Measurements from ENCODE around the gene MYH8.

DNA sequence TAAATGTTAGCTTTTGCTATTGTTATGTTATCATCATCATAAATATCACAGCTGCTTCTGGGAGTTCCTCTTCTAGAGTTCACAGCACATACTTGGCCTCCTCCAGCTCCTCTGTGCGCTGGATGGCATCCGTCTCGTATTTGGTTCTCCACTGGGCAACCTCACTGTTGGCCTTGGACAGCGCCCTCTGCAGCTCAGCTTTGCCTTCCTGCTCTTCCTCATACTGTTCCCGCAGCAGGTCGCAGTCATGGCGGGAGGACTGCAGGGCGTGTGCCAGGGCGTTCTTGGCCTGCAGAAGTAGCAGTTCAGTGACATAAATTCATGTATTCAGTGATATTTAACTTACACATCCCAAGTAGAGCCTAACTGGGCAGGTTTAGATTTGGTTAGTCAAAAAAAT, 23.4 kb downstream of the MYH8 start:
- TF ChIP-seq, protein P1, sequence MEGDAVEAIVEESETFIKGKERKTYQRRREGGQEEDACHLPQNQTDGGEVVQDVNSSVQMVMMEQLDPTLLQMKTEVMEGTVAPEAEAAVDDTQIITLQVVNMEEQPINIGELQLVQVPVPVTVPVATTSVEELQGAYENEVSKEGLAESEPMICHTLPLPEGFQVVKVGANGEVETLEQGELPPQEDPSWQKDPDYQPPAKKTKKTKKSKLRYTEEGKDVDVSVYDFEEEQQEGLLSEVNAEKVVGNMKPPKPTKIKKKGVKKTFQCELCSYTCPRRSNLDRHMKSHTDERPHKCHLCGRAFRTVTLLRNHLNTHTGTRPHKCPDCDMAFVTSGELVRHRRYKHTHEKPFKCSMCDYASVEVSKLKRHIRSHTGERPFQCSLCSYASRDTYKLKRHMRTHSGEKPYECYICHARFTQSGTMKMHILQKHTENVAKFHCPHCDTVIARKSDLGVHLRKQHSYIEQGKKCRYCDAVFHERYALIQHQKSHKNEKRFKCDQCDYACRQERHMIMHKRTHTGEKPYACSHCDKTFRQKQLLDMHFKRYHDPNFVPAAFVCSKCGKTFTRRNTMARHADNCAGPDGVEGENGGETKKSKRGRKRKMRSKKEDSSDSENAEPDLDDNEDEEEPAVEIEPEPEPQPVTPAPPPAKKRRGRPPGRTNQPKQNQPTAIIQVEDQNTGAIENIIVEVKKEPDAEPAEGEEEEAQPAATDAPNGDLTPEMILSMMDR (IDR thresholded peaks at IDR 0.05; ENCODE audit: insufficient read depth, low read depth, low read length), result no peak
- no peak for TF ChIP-seq EZH2 (IDR thresholded peaks at IDR 0.05; ENCODE audit: insufficient read depth, low read length)
